CD4-positive, alpha-beta memory T cell (primary cell): ENCODE data around the gene CTBS. TPM values are rescaled to one million over a fixed set of nuclear protein-coding genes. Genes with fewer than 3 reads are reported as not detected.
"Not testable (repeated sequence)": the region's sequence is repeated elsewhere in the genome, so short reads cannot be mapped to it uniquely, and the experiment has no call there.

Source experiments
- CTCF ChIA-PET: fragments of 350-600 bp; sonication (Branson Sonifier 250); formaldehyde crosslinking; loops from one replicate; lab custom pipeline; 2021; ENCODE audit warnings: inconsistent platforms; ENCODE audit not compliant: partially characterized antibody; lab: Charles Lee
- POLR2A ChIA-PET: fragments of 350-600 bp; sonication (Branson Sonifier 250); formaldehyde crosslinking; loops from one replicate; lab custom pipeline; 2021; ENCODE audit not compliant: partially characterized antibody; lab: Charles Lee
- DNase-seq, 5 donors: peaks; one replicate each; pipeline versions ENCODE4 v3.0.0 to v3.0.0-alpha.2; 2020 to 2022; ENCODE audit warnings: mixed read lengths in 1 of 5
- H3K27ac ChIP-seq: one replicate; pipeline ENCODE4 v1.7.0; 2013; ENCODE audit warnings: low read depth, low read length
- H3K27me3 ChIP-seq: 2 replicates; pipeline ENCODE4 v1.7.0; 2013; ENCODE audit warnings: mild to moderate bottlenecking, low read length, moderate library complexity; ENCODE audit not compliant: insufficient read depth
- H3K36me3 ChIP-seq: 2 replicates; pipeline ENCODE4 v1.7.0; 2013; ENCODE audit warnings: mild to moderate bottlenecking, low read length, moderate library complexity; ENCODE audit not compliant: insufficient read depth
- H3K4me1 ChIP-seq: 2 replicates; pipeline ENCODE4 v1.7.0; 2013; ENCODE audit warnings: mild to moderate bottlenecking, low read length, moderate library complexity; ENCODE audit not compliant: insufficient read depth
- H3K4me3 ChIP-seq, 2 donors: one replicate each; pipeline ENCODE4 v1.7.0; 2013; ENCODE audit warnings: low read length in 2 of 2, mild to moderate bottlenecking in 1 of 2
- H3K9me3 ChIP-seq, 2 donors: one replicate each; pipeline ENCODE4 v1.7.0; 2013; ENCODE audit warnings: low read length in 2 of 2, control low read depth in 1 of 2; ENCODE audit not compliant: control insufficient read depth in 1 of 2
- H3K27ac Mint-ChIP-seq, 7 donors: one replicate each; pipeline ENCODE4 v1.8.0; 2020 to 2021; ENCODE audit warnings: mixed read lengths in 7 of 7, mild to moderate bottlenecking in 6 of 7, inconsistent platforms in 3 of 7, moderate library complexity in 3 of 7
- H3K27me3 Mint-ChIP-seq, 2 donors: one replicate each; pipeline ENCODE4 v1.8.0; 2020 to 2021; ENCODE audit warnings: mixed read lengths in 2 of 2
- H3K36me3 Mint-ChIP-seq, 2 donors: one replicate each; pipeline ENCODE4 v1.8.0; 2020 to 2021; ENCODE audit warnings: mixed read lengths in 2 of 2, inconsistent platforms in 1 of 2, mild to moderate bottlenecking in 1 of 2
- H3K4me1 Mint-ChIP-seq, 4 donors: one replicate each; pipeline ENCODE4 v1.8.0; 2020 to 2021; ENCODE audit warnings: mixed read lengths in 4 of 4, mild to moderate bottlenecking in 1 of 4
- H3K4me3 Mint-ChIP-seq, 8 donors: one replicate each; pipeline ENCODE4 v1.8.0; 2020 to 2021; ENCODE audit warnings: mixed read lengths in 8 of 8, mild to moderate bottlenecking in 7 of 8, moderate library complexity in 6 of 8, inconsistent platforms in 3 of 8
- H3K9me3 Mint-ChIP-seq, 8 donors: one replicate each; pipeline ENCODE4 v1.8.0; 2020 to 2021; ENCODE audit warnings: mixed read lengths in 8 of 8, mild to moderate bottlenecking in 5 of 8, inconsistent platforms in 3 of 8, moderate library complexity in 1 of 8
- intact Hi-C: fragments of 100-400 bp; cut with micrococcal nuclease; formaldehyde crosslinking; loops from one replicate; pipeline ENCODE4 v1.15.1; 2023
- polyA plus RNA-seq, 2 donors: library from polyadenylated mRNA; unstranded; fragments of 300-500 nt; fragmentation: Illumina TruSeq; gene quantifications; one replicate each; pipeline ENCODE4 v1.2.3, GENCODE V29; 2021
- total RNA-seq, 2 experiments: library from RNA; stranded (reverse); gene quantifications; one replicate each; pipeline ENCODE4 v1.2.3, GENCODE V29; 2021

Gene CTBS
- total and polyA plus RNA-seq, 4 experiments from 2014 or later, result 17.4 to 25.4 (median 19.9) TPM

DNA sequence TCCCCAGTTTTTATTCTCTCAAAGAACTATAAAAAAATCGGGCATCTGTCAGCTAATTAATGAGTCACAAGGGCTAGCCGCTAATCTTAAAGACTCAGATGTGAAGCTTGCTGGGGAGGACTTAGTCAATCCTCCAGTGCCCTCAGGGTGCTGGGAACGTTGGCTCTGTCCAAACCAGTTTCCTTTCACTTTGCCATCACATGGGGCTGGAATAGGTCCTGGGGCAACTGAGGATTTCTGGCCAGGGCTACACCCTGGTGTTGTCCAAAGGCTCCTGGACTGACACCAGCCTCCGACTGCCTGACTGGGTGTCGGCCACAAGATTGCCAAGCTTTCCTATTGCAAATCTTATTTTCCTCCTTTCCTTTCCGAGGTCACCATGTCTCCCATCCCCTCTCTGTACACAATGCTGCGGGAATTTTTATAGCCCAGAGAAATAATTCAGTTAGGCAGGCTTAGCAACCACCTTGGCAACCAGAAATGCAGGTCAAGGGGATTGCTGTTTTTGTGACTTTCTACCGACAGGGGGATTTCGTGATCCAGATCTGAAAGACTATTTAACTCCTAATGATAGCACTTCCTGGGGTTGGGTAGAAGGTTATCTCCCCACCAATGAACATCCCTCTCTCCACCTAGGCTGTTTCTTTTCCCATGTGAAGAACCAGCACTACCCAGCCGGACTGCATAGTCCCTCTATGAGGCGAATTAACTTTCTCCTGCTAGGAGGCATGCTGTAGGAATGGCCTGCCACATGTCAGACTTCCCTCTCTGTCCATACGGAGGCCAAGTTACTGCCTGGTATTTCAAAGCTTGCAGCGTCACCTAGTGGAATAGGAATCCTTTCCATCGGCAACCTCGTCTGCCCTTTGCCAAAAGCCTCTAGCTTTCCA, 29.9 kb upstream of the CTBS start:
- no peak for DNase-seq
- no peak overlapping the region for H3K4me3 Mint-ChIP-seq
- peaks cover 0 to 3% of the 10 kb centered on the region in 2 donors for H3K27me3 Mint-ChIP-seq
- H3K4me3 ChIP-seq, result no peak overlapping the region
- peaks cover 0 to under 1% (median 0%) of the 10 kb centered on the region in 4 donors for H3K4me1 Mint-ChIP-seq
- H3K4me1 ChIP-seq, result no peaks in the 10 kb centered on the region
- H3K27me3 ChIP-seq, result no peaks in the 10 kb centered on the region
- POLR2A ChIA-PET, result no interaction called here
- CTCF ChIA-PET, result interaction anchor here (1.6 kb wide), 1 partner anchor 16 kb away, joined by 4 read pairs; no protein-coding TSS in a partner anchor
- H3K27ac ChIP-seq, result no peak overlapping the region
- H3K36me3 ChIP-seq, result no peaks in the 10 kb centered on the region
- H3K36me3 Mint-ChIP-seq, result peaks cover 13% of the 10 kb centered on the region in 2 donors
- H3K9me3 ChIP-seq, result peaks cover 3 to 7% of the 10 kb centered on the region in 2 donors
- intact Hi-C loops, result no loop called here
- peaks cover 8 to 38% (median 26%) of the 10 kb centered on the region in 8 donors for H3K9me3 Mint-ChIP-seq
- no peak overlapping the region for H3K27ac Mint-ChIP-seq

DNA sequence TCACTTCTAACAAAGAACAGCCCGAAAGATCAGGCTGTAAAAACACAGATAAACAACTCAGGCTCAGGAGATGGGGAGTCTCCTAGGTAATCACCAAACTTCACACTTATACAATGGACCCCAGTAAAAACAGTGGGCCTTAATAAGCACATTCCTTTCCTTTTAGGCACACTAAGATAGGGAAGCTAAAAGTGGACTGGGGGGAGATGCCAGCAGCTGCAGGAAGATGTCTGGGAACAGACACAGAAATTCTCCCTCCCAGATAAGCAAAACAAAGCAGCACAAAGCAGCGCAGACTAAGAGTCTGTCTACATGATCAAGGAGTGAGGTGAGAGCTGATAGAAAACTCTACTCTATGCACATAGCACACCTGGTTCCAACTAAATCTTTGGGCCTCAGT, 29.0 kb upstream of the CTBS start:
- no peaks in the 10 kb centered on the region for H3K36me3 ChIP-seq
- no peak overlapping the region for H3K4me3 ChIP-seq
- Mint-ChIP-seq H3K4me1 (peaks cover 0 to 2% (median 0%) of the 10 kb centered on the region in 4 donors), H3K36me3 (peaks cover 13% of the 10 kb centered on the region in 2 donors), H3K9me3 (peaks cover 8 to 38% (median 26%) of the 10 kb centered on the region in 8 donors), H3K27me3 (peaks cover 0 to 3% of the 10 kb centered on the region in 2 donors), H3K4me3 (no peak overlapping the region), H3K27ac (no peak overlapping the region)
- no peak overlapping the region for H3K27ac ChIP-seq
- POLR2A ChIA-PET, result no interaction called here
- no peaks in the 10 kb centered on the region for H3K27me3 ChIP-seq
- CTCF ChIA-PET, result no interaction called here
- DNase-seq, result no peak
- intact Hi-C loops, result no loop called here
- H3K4me1 ChIP-seq, result no peaks in the 10 kb centered on the region
- peaks cover 3 to 7% of the 10 kb centered on the region in 2 donors for H3K9me3 ChIP-seq

DNA sequence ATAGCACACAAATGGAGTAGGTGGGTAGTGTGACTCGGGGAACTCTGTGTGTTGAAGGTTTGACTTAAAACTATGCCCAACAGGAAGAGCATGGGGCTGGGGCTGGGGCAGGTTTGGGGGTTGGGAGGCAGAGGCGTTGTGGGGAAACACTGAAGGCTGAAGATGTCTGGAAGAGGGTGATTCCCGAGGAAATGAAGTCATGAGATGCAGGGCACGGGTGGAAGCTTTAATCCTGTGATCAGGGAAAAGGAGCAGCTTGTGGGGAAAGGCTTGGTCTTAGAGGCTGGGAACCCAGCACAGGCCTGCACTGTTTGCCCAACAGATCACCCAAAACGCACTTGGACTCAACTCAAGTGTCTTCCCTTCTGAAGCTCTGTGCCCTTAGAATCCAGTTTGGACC, 26.6 kb upstream of the CTBS start:
- Histone ChIP-seq H3K27me3 (no peaks in the 10 kb centered on the region), H3K4me1 (no peaks in the 10 kb centered on the region), H3K36me3 (no peaks in the 10 kb centered on the region), H3K4me3 (no peak overlapping the region), H3K27ac (no peak overlapping the region), H3K9me3 (peaks cover 3 to 7% of the 10 kb centered on the region in 2 donors)
- CTCF ChIA-PET, result interaction anchor here (1.2 kb wide), 1 partner anchor 8 kb away, joined by 3 read pairs; no protein-coding TSS in a partner anchor
- Mint-ChIP-seq H3K4me3 (no peak overlapping the region), H3K27ac (no peak overlapping the region), H3K36me3 (peaks cover 5 to 10% of the 10 kb centered on the region in 2 donors), H3K27me3 (no peaks in the 10 kb centered on the region), H3K4me1 (peaks cover 0 to 2% (median 0%) of the 10 kb centered on the region in 4 donors), H3K9me3 (peaks cover 3 to 21% (median 16%) of the 10 kb centered on the region in 8 donors)
- no peak for DNase-seq
- POLR2A ChIA-PET, result interaction anchor here (1.1 kb wide), 1 partner anchor 27 kb away, joined by 4 read pairs; no protein-coding TSS in a partner anchor
- intact Hi-C loops, result no loop called here

DNA sequence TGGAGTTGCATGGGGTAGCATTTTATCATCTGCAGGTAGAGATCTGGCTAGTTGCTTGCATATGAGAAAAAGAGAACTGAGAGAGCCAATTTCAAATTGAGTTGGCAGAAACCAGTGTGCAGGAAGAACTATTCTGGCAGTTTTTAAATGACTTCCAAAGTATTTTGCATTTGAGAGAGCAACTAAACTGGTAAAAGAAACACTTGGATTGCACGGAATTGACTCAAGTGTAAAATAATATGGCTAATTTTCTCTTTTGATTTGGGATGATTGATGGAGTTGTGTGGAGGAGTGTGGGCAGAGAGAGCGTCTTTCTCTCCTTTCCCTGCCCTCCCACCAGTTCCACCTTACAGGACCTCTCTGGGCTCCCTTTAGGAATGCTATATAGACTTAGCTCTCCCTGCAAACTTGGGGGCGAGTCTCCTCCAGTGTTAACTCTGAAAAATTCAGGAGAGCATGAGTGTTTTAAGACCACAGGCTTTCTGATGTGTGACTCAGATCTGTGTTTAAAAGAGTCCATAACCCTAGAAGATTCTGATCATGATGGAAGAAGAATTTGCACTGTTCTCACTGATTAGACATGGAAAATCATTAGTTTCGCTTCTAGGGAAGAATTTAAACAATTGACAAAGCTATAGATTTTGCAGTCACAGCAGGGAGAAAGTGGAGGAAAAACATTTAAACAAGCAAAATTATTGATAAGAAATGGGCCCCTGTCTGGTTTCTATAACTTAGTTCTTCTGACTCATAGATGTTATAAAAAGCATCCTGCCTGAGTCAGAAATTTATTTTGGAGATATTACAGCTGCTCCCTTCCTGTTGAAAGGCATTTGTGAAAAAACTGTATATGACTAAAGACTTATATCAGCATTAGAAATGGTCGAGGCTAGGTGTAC, 24.9 kb upstream of the CTBS start:
- no peaks in the 10 kb centered on the region for H3K9me3 ChIP-seq
- no peaks in the 10 kb centered on the region for H3K27me3 ChIP-seq
- H3K36me3 ChIP-seq, result no peaks in the 10 kb centered on the region
- Mint-ChIP-seq H3K4me3 (no peak overlapping the region), H3K27ac (no peak overlapping the region), H3K4me1 (peaks cover 0 to 2% (median 0%) of the 10 kb centered on the region in 4 donors), H3K27me3 (no peaks in the 10 kb centered on the region), H3K9me3 (peaks cover 0 to 6% (median 2%) of the 10 kb centered on the region in 8 donors), H3K36me3 (peaks cover 0 to under 1% of the 10 kb centered on the region in 2 donors)
- intact Hi-C loops, result no loop called here
- H3K4me3 ChIP-seq, result no peak overlapping the region
- H3K27ac ChIP-seq, result no peak overlapping the region
- ChIA-PET CTCF (interaction anchor here (0.6 kb wide), 1 partner anchor 9 kb away, joined by 3 read pairs; no protein-coding TSS in a partner anchor), POLR2A (no interaction called here)
- DNase-seq, result no peak
- no peaks in the 10 kb centered on the region for H3K4me1 ChIP-seq

DNA sequence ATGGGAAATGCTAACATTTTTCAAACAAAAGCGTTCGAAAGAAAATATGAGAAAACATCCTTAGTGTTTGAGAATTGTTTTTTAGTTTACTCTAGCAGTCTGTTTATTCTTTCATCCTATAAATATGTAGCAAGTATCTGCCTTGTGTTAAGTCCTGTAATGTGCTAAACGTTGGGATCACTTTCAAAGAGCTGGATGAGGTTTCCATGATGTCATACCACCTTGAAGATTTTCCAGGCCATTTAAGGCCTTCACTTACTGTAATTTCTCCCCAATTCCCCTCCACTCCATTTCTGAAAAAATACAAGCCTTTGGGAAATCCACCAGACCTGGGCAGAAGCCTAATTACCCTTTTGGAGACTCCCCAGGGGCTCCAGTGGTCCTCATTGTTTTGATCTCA, 24.2 kb upstream of the CTBS start:
- no peak for DNase-seq
- ChIA-PET CTCF (no interaction called here), POLR2A (no interaction called here)
- H3K4me1 ChIP-seq, result no peaks in the 10 kb centered on the region
- no peak overlapping the region for H3K27ac ChIP-seq
- H3K36me3 ChIP-seq, result no peaks in the 10 kb centered on the region
- no peaks in the 10 kb centered on the region for H3K27me3 Mint-ChIP-seq
- no peak overlapping the region for H3K27ac Mint-ChIP-seq
- H3K4me3 ChIP-seq, result no peak overlapping the region
- H3K9me3 Mint-ChIP-seq, result peaks cover 0 to 3% (median under 1%) of the 10 kb centered on the region in 8 donors
- H3K4me1 Mint-ChIP-seq, result peaks cover 0 to 2% (median 0%) of the 10 kb centered on the region in 4 donors
- no peaks in the 10 kb centered on the region for H3K9me3 ChIP-seq
- H3K4me3 Mint-ChIP-seq, result no peak overlapping the region
- H3K36me3 Mint-ChIP-seq, result no peaks in the 10 kb centered on the region
- H3K27me3 ChIP-seq, result no peaks in the 10 kb centered on the region
- intact Hi-C loops, result no loop called here

DNA sequence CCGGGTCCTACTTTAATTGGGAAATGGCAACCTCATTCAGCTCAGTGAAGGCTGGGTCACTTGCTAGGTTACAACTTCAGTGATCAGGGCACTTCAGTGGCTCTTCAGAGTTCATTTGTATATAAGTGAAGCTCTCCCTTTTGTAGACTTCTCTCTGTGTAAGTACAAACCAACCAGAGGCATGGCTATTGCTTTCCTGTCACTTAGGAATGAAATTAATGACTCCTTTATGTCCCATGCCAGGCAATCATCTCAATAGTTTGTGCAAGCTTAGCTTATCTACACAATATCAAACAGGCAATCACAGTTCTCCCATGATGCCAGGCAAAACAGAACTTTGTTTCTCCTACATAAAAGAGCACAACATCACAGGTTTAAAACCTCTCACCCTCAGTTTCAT, 22.8 kb upstream of the CTBS start:
- POLR2A ChIA-PET, result no interaction called here
- Mint-ChIP-seq H3K4me1 (peaks cover 0 to 2% (median 0%) of the 10 kb centered on the region in 4 donors), H3K9me3 (peaks cover 0 to 4% (median 0%) of the 10 kb centered on the region in 8 donors), H3K36me3 (no peaks in the 10 kb centered on the region), H3K27ac (no peak overlapping the region), H3K27me3 (peaks cover 0 to 1% of the 10 kb centered on the region in 2 donors), H3K4me3 (no peak overlapping the region)
- Histone ChIP-seq H3K27ac (no peak overlapping the region), H3K36me3 (no peaks in the 10 kb centered on the region), H3K27me3 (no peaks in the 10 kb centered on the region), H3K9me3 (no peaks in the 10 kb centered on the region), H3K4me3 (no peak overlapping the region), H3K4me1 (no peaks in the 10 kb centered on the region)
- intact Hi-C loops, result no loop called here
- CTCF ChIA-PET, result no interaction called here
- DNase-seq, result no peak

DNA sequence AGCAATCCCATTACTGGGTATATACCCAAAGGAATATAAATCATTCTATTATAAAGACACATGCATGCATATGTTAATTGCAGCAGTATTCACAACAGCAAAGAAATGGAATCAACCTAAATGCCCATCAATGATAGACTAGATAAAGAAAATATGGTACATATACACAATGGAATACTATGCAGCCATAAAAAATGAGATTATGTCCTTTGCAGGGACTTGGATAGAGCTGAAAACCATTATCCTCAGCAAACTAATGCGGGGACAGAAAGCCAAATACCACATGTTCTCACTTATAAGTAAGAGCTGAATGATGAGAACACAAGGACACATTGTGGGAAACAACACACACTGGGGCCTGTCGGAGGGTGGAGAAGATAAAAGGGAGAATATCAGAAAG, 20.7 kb upstream of the CTBS start:
- intact Hi-C loops, DNase-seq, H3K9me3 Mint-ChIP-seq, H3K27me3 ChIP-seq, H3K27ac ChIP-seq, H3K4me3 Mint-ChIP-seq, H3K9me3 ChIP-seq, H3K27ac Mint-ChIP-seq, H3K36me3 Mint-ChIP-seq, POLR2A ChIA-PET, H3K4me1 Mint-ChIP-seq, H3K36me3 ChIP-seq, H3K27me3 Mint-ChIP-seq, H3K4me1 ChIP-seq, H3K4me3 ChIP-seq: not testable (repeated sequence)
- CTCF ChIA-PET, result interaction anchor here (1.3 kb wide), 1 partner anchor 187 kb away, joined by 3 read pairs; no protein-coding TSS in a partner anchor
